Transverse colon (tissue), 4 donors: ENCODE data around the gene REXO2. TPM values are rescaled to one million over a fixed set of nuclear protein-coding genes. Genes with fewer than 3 reads are reported as not detected.

Experiments
- DNase-seq: peaks from one replicate; pipeline ENCODE4 v3.0.0-alpha.2; 2019
- H3K27ac ChIP-seq, 4 donors: fragments of 200-600 bp; sonication (generic); 2 replicates each; pipeline ENCODE4 v1.5.1; 2016 to 2018; ENCODE audit warnings: inconsistent platforms in 4 of 4
- H3K27me3 ChIP-seq: fragments of 200-600 bp; sonication (generic); 2 replicates; pipeline ENCODE4 v1.5.1; 2017; ENCODE audit warnings: inconsistent platforms
- H3K36me3 ChIP-seq, 4 donors: fragments of 200-600 bp; sonication (generic); 2 replicates each; pipeline ENCODE4 v1.5.1; 2017 to 2019; ENCODE audit warnings: inconsistent platforms in 4 of 4
- H3K4me1 ChIP-seq, 4 donors: fragments of 200-600 bp; sonication (generic); 2 replicates each; pipeline ENCODE4 v1.5.1; 2017 to 2020; ENCODE audit warnings: inconsistent platforms in 4 of 4
- H3K4me3 ChIP-seq, 4 donors: fragments of 200-600 bp; sonication (generic); 1 replicate in 1 of 4; 2 replicates in 3 of 4; pipeline versions ENCODE4 v1.5.1 to v1.6.1; 2017 to 2019; ENCODE audit warnings: inconsistent platforms in 4 of 4
- H3K9me3 ChIP-seq, 2 donors: fragments of 200-600 bp; sonication (generic); 2 replicates each; pipeline ENCODE4 v1.5.1; 2017 to 2019; ENCODE audit warnings: inconsistent platforms in 2 of 2
- CTCF ChIP-seq, 5 experiments: fragments of 200-600 bp in 3 of 5; fragments of 450-650 bp in 2 of 5; sonication (generic) in 3 of 5; IDR thresholded peaks; 1 replicate in 2 of 5; 2 replicates in 3 of 5; pipeline ENCODE4 v1.5.1; 2016 to 2017; ENCODE audit warnings: antibody characterized with exemption in 5 of 5, inconsistent platforms in 3 of 5, mild to moderate bottlenecking in 2 of 5, moderate library complexity in 1 of 5
- EP300 ChIP-seq: sonication (generic); formaldehyde crosslinking; IDR thresholded peaks from one replicate; pipeline ENCODE4 v1.6.1; 2017; ENCODE audit warnings: antibody characterized with exemption, low read depth
- POLR2A ChIP-seq: fragments of 450-650 bp; IDR thresholded peaks from one replicate; pipeline ENCODE4 v1.6.1; 2016; ENCODE audit warnings: antibody characterized with exemption, mild to moderate bottlenecking, moderate library complexity
- POLR2AphosphoS5 ChIP-seq, 3 donors: sonication (generic); formaldehyde crosslinking; IDR thresholded peaks; one replicate each; pipeline ENCODE4 v1.6.1; 2016; ENCODE audit warnings: antibody characterized with exemption in 3 of 3
- WGBS, 2 donors: methylation state at CpG; one replicate each; pipeline ENCODE4 v1.1.5; 2018; ENCODE audit warnings: low coverage in 1 of 2; 5-methylcytosine and 5-hydroxymethylcytosine counted together
- in situ Hi-C, 4 donors: fragments of 200-750 bp; cut with MboI; loops; one replicate each; pipeline versions ENCODE4 v1.15.0 to v1.15.1; 2017; ENCODE audit warnings: low sequenced_read_pairs in 3 of 4, low pct_ligation_motif_present in 1 of 4, low pct_unique_long_range_greater_than_20kb in 1 of 4
- intact Hi-C: fragments of 100-400 bp; cut with DNase I; formaldehyde crosslinking; loops from one replicate; pipeline ENCODE4 v1.15.1; 2023; ENCODE audit warnings: low total_unique reads
- total RNA-seq, 4 donors: library from RNA; depleted of rRNA; stranded (reverse); fragments of >200 nt; gene quantifications; one replicate each; pipeline ENCODE4 v1.1.0, GENCODE V29; 2016

The REXO2 gene
- total RNA-seq, 4 donors from 2014 or later = 28.1 to 126 (median 59.0) TPM

DNA sequence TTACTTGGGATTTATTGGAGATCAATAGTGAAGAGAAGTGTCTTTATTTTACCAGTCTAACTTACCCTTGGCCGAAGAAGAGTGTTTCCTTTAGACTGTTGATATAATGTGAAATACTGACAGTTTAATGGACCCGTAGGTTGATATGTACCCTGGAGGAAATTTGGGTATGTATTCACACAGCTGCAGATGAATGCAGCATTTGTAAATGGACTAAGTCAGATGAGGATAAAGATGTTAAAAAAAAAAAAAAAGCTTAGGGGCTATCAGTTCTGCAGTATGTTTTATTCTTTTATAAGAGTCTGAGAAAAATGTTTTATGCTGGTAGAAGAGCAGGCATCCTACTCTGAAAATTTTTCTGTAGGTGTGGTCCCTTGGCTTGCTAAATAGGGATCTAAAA, 2.7 kb downstream of the REXO2 start:
- Histone ChIP-seq H3K9me3 (no peaks in the 10 kb centered on the region), H3K27me3 (no peaks in the 10 kb centered on the region), H3K4me1 (peaks cover 10 to 33% (median 20%) of the 10 kb centered on the region in 4 donors), H3K4me3 (no peak overlapping the region), H3K27ac (no peak overlapping the region), H3K36me3 (peaks cover 0 to 6% (median 0%) of the 10 kb centered on the region in 4 donors)
- WGBS, 2 donors = 41 to 50% methylated on average over 2 of the region's 2 CpGs
- intact Hi-C loops = no loop called here
- TF ChIP-seq POLR2AphosphoS5 (IDR thresholded peaks at IDR 0.05) (no peak), POLR2A (no peak), EP300 (no peak), CTCF (IDR thresholded peaks at IDR 0.05) (no peak)
- no peak for DNase-seq
- in situ Hi-C loops = no loop called here

DNA sequence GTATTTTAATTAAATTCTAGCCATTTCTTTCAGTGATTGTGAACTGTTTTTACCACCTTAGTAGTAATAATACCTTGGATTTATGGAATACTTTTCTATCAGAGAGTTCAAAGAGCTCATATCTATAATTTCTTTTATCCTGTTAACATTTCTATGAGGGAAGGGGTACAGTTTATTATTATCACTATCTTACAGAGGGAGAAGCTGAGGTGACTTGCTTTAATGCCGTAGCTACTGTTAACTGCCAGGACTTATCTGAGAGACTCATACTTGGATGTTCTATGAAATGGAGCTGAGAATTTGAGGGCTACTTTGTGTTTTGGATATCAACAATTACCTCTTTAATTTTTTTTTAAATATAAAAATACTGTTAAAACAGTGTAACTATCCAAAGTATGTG, 3.3 kb downstream of the REXO2 start:
- intact Hi-C loops = no loop called here
- WGBS, 2 donors = 94 to 100% methylated on average over 1 of the region's 1 CpG

GRCh38 chr11:114447444-114447843, 8.2 kb downstream of the REXO2 start:
- peaks cover 0 to 19% (median 8%) of the 10 kb centered on the region in 4 donors for H3K36me3 ChIP-seq
- no peaks in the 10 kb centered on the region for H3K27me3 ChIP-seq
- in situ Hi-C loops = no loop called here
- intact Hi-C loops = no loop called here
- DNase-seq = no peak
- 90 to 100% methylated on average over 2 of the region's 2 CpGs for WGBS, 2 donors
- H3K9me3 ChIP-seq = no peaks in the 10 kb centered on the region
- H3K4me1 ChIP-seq = peaks cover 0 to 18% (median 8%) of the 10 kb centered on the region in 4 donors
- H3K27ac ChIP-seq = no peak overlapping the region
- no peak overlapping the region for H3K4me3 ChIP-seq
- TF ChIP-seq EP300 (no peak), CTCF (IDR thresholded peaks at IDR 0.05) (no peak), POLR2AphosphoS5 (IDR thresholded peaks at IDR 0.05) (no peak), POLR2A (no peak)

More for the DNA sequence above, 3.3 kb downstream of the REXO2 start:
- in situ Hi-C loops = no loop called here
- H3K4me3 ChIP-seq = no peak overlapping the region
- TF ChIP-seq CTCF (IDR thresholded peaks at IDR 0.05) (no peak), POLR2A (no peak), EP300 (no peak)
- peaks cover 0 to 6% (median 0%) of the 10 kb centered on the region in 4 donors for H3K36me3 ChIP-seq
- no peak overlapping the region for H3K27ac ChIP-seq
- no peaks in the 10 kb centered on the region for H3K9me3 ChIP-seq
- DNase-seq = no peak
- no peaks in the 10 kb centered on the region for H3K27me3 ChIP-seq
- peaks cover 10 to 34% (median 20%) of the 10 kb centered on the region in 4 donors for H3K4me1 ChIP-seq

- Histone ChIP-seq H3K36me3 (peaks cover 0 to 19% (median 8%) of the 10 kb centered on the region in 4 donors), H3K4me3 (no peak overlapping the region), H3K27ac (no peak overlapping the region), H3K9me3 (no peaks in the 10 kb centered on the region), H3K4me1 (peaks cover 0 to 16% (median 8%) of the 10 kb centered on the region in 4 donors), H3K27me3 (no peaks in the 10 kb centered on the region)
- no peak for TF ChIP-seq POLR2AphosphoS5 (IDR thresholded peaks at IDR 0.05)
- TF ChIP-seq CTCF (IDR thresholded peaks at IDR 0.05) = no peak
- TF ChIP-seq POLR2A = no peak
- no peak for TF ChIP-seq EP300
- in situ Hi-C loops = no loop called here
- DNase-seq = no peak
- WGBS, 2 donors = 41 to 57% methylated on average over 2 to 3 of the region's 3 CpGs
- intact Hi-C loops = no loop called here
Measured at GRCh38 chr11:114447892-114448291, 8.6 kb downstream of the REXO2 start.
